Measurements from ENCODE around the gene ACADSB.

Gene ACADSB

GRCh38 chr10:123101872-123102271 is 93.1 kb downstream of the ACADSB start:
- FAIRE-seq: no peak

- no peak for FAIRE-seq
Observed at GRCh38 chr10:123102673-123103072, 93.9 kb downstream of the ACADSB start.

- no peak for FAIRE-seq
Observed at GRCh38 chr10:123103944-123104343, 95.1 kb downstream of the ACADSB start.

Measured in colon (tissue), 2 donors.